ENCODE results near the gene SQSTM1.

SQSTM1 gene

DNA sequence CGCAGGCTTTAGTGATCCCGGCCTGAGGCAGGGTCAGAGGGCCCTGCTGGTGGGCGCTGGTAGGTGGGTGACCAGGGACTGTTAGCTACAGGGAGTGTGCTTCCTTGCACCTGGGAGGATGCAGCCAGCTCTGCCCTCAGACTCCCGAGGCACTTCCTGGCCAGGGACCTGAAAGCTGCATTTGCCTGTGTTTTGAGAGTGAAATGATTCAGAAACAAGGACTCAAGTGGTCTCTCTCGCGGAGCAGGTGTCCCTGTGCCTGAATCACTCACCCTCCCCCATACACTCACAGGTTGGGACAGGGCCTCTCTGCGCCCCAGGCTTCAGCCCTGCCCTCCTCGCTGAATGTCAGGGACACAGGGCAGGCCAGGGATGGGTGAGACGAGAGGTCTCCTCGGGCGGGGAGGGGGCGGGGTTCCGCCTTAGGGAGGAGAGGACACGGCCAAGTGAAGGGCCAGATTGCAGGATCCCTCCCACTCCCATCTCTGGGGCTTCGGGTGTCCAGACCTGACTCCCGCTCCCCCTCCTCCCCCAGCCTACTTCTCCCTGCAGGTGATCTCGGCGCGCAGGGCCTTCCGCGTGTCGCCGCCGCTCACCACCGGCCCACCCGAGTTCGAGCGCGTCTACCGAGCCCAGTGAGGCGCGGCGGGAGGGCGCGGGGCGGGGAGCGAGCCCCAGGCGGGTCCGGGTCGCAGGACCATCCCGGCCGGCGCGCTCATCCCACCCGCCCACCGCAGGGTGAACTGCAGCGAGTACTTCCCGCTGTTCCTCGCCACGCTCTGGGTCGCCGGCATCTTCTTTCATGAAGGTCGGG, 25.4 kb upstream of the SQSTM1 start:
- no peak for DNase-seq

DNA sequence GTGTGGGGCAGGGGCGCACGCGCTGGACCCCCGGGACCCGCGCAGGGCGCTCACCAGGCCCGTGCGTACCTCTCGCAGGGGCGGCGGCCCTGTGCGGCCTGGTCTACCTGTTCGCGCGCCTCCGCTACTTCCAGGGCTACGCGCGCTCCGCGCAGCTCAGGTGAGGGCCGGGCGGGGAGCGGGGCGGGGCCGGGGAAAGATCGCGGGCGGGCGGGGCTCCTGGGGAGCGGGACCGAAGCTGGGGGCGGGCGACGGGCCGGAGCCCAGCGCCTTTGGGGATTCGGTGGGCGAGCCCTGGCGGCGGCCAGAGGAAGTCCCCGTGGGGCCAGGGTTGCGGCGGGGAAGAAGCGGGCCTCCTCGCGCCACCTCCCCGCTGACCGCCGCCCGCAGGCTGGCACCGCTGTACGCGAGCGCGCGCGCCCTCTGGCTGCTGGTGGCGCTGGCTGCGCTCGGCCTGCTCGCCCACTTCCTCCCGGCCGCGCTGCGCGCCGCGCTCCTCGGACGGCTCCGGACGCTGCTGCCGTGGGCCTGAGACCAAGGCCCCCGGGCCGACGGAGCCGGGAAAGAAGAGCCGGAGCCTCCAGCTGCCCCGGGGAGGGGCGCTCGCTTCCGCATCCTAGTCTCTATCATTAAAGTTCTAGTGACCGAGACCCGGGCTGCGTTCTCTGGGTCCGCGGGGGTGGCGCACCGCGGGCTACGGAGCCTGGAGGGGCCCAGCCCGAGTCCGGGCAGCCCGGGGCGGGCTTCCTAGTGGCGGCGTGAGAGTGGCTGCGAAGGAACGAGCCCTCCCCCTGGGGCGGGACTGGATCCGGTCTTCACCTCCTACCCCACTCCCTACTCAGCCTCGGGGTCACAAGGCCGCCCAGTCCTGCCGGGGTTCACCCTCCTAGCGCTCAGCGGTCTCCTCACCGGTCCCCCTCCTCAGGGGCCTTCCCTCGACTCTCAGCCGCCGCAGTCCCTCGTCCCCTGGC, 24.6 kb upstream of the SQSTM1 start:
- peak; percentile 61 to 63 for DNase-seq

GRCh38 chr5:179796877-179797608, 23.7 kb upstream of the SQSTM1 start:
- no peak for DNase-seq

GRCh38 chr5:179797741-179798140, 23.0 kb upstream of the SQSTM1 start:
- DNase-seq: no peak

- DNase-seq: no peak
Observed at GRCh38 chr5:179798144-179798770, 22.4 kb upstream of the SQSTM1 start.

GRCh38 chr5:179798771-179799643, 21.7 kb upstream of the SQSTM1 start:
- no peak for DNase-seq

- DNase-seq: no peak
Observed at GRCh38 chr5:179799644-179799973, 21.1 kb upstream of the SQSTM1 start.

DNA sequence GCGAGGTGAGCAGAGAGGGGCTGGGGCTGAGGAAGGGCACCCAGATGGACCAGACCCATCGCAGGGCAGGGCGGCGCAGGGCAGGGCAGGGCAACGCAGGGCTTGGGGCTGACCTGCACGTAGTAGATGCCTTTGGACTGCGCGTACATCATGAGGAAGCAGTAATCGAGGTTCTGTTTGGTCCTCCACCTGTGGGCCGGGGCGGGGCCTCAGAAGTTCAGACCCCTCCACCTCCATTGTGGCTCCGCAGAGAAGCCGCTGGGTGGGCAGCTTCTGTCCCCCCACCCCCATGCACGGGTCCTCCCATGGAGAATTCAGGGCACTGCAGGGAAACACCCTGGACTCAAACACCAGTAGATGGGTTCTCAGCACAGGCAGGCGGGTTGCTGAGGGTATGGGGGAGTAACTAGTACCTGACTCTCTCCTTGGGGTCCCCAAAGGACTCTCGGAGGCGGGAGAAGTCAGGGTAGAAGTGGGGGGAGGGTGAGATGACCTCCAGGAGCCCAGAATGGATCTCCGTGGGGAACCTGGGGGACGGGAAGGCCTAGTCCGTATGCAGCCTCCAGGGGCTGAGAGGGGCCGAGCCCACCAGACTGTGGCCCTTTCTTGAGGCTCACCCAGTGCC, 20.5 kb upstream of the SQSTM1 start:
- DNase-seq: no peak

- DNase-seq: no peak
Observed at GRCh38 chr5:179800696-179801201, 20.0 kb upstream of the SQSTM1 start.

GRCh38 chr5:179801304-179802206, 19.1 kb upstream of the SQSTM1 start:
- DNase-seq: peak; percentile 83 to 88

DNA sequence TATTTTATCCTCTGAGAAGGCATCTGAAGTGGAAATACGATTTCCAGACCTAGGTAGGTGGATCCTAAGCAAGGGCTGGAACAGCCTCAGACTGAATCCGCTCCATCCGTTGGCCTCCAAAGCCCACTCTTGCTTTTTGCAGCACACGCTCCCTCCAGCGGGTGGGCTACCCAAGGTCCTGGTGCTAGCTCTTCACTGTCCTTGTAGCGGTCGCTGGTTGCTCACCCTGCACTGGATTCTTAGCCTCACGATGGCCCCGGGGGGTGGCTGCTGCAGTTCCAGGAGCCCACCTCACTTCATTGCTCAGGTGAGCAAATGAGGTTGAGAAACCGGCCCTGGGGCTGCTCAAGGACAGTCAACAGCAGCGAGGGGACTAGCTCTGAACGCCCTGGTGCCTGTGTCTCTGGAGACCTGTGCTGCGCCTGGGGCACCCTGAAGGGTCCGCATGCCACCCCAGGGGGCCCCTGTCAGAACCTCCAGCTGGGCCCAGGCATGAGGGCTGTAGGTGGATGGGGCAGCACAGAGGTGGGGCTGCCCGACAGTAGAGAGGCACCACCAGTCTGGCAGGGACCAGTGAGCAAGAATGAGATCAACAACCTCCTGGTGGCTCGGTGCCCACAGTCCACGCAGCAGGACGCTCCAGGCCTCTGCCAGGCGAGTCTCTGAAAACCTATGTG, 18.4 kb upstream of the SQSTM1 start:
- no peak for DNase-seq

DNA sequence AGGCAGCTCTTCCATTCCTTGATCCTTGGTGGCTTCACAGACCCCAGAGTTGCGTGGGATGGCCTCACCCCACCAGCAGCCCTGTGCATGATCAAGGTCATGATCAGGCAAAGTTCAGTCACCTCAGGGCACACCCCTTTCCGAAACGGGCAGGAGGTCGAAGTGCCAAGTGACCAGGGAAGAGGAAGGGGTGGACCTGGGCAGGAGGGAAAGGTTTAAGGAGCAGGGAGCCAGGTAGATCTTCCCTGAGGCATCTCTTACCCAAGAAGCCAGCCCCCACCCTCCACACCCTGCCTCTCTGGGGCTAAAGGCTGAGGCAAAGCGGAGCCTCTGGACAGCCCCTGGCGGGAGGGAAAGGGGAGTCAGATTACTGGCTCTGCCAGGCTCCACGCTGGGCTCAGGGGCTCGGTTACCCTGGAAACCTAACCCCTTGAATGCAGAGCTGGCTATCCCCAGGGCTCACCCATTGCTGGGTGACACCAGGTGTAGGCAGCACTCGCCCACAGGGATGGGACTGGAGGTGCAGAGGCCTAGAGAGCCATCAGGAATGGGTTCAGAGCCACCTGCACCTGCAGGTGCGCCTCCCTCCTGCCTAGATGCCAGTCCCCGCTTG, 17.6 kb upstream of the SQSTM1 start:
- no peak for DNase-seq

GRCh38 chr5:179803651-179804554, 16.8 kb upstream of the SQSTM1 start:
- peak in 1 of 2 donors; percentile 58 for DNase-seq

- DNase-seq: no peak
Observed at GRCh38 chr5:179804555-179804947, 16.2 kb upstream of the SQSTM1 start.

GRCh38 chr5:179805070-179805528, 15.6 kb upstream of the SQSTM1 start:
- DNase-seq: no peak

DNA sequence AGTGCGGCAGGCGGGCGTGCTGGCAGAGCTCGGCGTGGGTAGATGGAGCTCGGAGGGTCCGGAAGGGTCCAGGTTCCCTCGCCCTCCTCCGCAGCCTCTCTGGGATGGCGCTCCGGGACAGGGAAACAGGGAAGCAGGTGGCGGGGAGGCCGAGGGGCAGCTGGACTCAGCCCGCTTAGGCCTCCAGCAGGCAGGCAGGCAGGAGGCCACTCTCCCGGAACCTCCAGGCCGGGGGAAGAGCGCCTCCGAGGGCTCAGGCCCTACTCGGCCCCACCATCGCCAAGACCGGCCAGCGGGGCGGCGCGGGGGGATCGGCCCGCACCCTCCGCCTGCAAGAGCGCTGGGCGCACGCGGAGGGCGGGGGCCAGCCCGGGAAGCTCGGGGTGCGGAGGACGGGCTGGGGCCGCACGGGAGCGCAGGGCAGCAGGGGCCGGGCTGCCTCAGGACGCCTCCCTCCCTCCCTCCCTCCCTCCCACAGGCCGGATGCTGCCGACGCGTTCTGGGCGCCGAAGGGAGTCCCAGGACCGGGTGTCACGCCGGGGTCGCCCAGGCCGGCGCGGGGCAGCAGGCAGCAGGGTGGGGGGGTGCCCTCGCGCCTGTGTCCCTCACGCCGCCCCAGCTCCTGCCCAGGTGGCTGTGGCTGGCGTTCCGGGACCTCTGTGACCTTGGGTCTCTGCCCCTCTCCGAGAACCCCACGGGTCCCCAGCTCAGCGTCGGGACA, 15.0 kb upstream of the SQSTM1 start:
- DNase-seq: no peak

All from stimulated activated CD4-positive, alpha-beta T cell treated with anti-CD3 and anti-CD28 coated beads, Interleukin-2, amount 100 ng/mL, for 48 hours (primary cell).